COR-L47 (cell line): ENCODE measurements around the gene PMEL.
"Not testable (repeated sequence)": the region's sequence is repeated elsewhere in the genome, so short reads cannot be mapped to it uniquely, and the experiment has no call there.

ENCODE experiments used
- DNase-seq: peaks from one replicate; lab custom pipeline; 2025; lab: John Stamatoyannopoulos, UW

PMEL gene

GRCh38 chr12:55965941-55966407 lies at the start of gene PMEL:
Gene PMEL (minus strand): TSS chr12:55966042. CDS start chr12:55966011, 31 bp downstream.
- no peak for DNase-seq

- DNase-seq: peak; percentile 18
Observed at GRCh38 chr12:56014205-56014604, 48.4 kb upstream of the PMEL start.

- DNase-seq: no peak
Observed at GRCh38 chr12:56013482-56013881, 47.6 kb upstream of the PMEL start.

GRCh38 chr12:56011509-56012090 lies 45.8 kb upstream of the PMEL start:
- no peak for DNase-seq

- no peak for DNase-seq
Observed at GRCh38 chr12:56010111-56010570, 44.3 kb upstream of the PMEL start.

- DNase-seq: peak; percentile 77
Observed at GRCh38 chr12:56007564-56008559, 42.0 kb upstream of the PMEL start.

- DNase-seq: no peak
Observed at GRCh38 chr12:56004211-56004610, 38.4 kb upstream of the PMEL start.

- DNase-seq: not testable (repeated sequence)
Observed at GRCh38 chr12:56003376-56003775, 37.5 kb upstream of the PMEL start.

GRCh38 chr12:56001487-56002100 lies 35.8 kb upstream of the PMEL start:
- DNase-seq: no peak

GRCh38 chr12:55999999-56000540 lies 34.2 kb upstream of the PMEL start:
- DNase-seq: not testable (repeated sequence)

GRCh38 chr12:55999522-55999921 lies 33.7 kb upstream of the PMEL start:
- not testable (repeated sequence) for DNase-seq

GRCh38 chr12:55997535-55997859 lies 31.7 kb upstream of the PMEL start:
- DNase-seq: no peak

- peak; percentile 88 for DNase-seq
Observed at GRCh38 chr12:55996715-55997534, 31.1 kb upstream of the PMEL start, which contains the start of gene SUOX. Gene SUOX (plus strand): TSS chr12:55997276. CDS start chr12:56002222, 4,946 bp downstream.

- peak; percentile 42 for DNase-seq
Observed at GRCh38 chr12:55996201-55996714, 30.4 kb upstream of the PMEL start.

GRCh38 chr12:55995366-55995765 lies 29.5 kb upstream of the PMEL start:
- DNase-seq: no peak

- no peak for DNase-seq
Observed at GRCh38 chr12:55993230-55993853, 27.5 kb upstream of the PMEL start.

GRCh38 chr12:55991110-55991509 lies 25.3 kb upstream of the PMEL start:
- DNase-seq: no peak

GRCh38 chr12:55985976-55986375 lies 20.1 kb upstream of the PMEL start:
- not testable (repeated sequence) for DNase-seq

GRCh38 chr12:55985341-55985740 lies 19.5 kb upstream of the PMEL start:
- DNase-seq: no peak

GRCh38 chr12:55984861-55985260 lies 19.0 kb upstream of the PMEL start:
- DNase-seq: no peak
